Activated naive CD4-positive, alpha-beta T cell treated with anti-CD3 and anti-CD28 coated beads for 36 hours (primary cell): ENCODE results near the gene WIPF3. TPM values are rescaled to one million over a fixed set of nuclear protein-coding genes. Genes with fewer than 3 reads are reported as not detected.
"Not testable (repeated sequence)": the region's sequence is repeated elsewhere in the genome, so short reads cannot be mapped to it uniquely, and the experiment has no call there.

Experiments used
- CTCF ChIA-PET: fragments of 350-600 bp; sonication (Branson Sonifier 250); formaldehyde crosslinking; loops from one replicate; lab custom pipeline; 2021; ENCODE audit warnings: antibody characterized with exemption; lab: Charles Lee
- DNase-seq: peaks from one replicate; pipeline ENCODE4 v3.0.0-alpha.2; 2020
- H3K27ac Mint-ChIP-seq: one replicate; pipeline ENCODE4 v1.8.0; 2021; ENCODE audit warnings: mild to moderate bottlenecking, mixed read lengths
- H3K27me3 Mint-ChIP-seq: one replicate; pipeline ENCODE4 v1.8.0; 2021; ENCODE audit warnings: low read depth, mixed read lengths
- H3K36me3 Mint-ChIP-seq: one replicate; pipeline ENCODE4 v1.8.0; 2021; ENCODE audit warnings: low read depth, mixed read lengths
- H3K4me1 Mint-ChIP-seq: one replicate; pipeline ENCODE4 v1.8.0; 2021; ENCODE audit warnings: low read depth, mixed read lengths
- H3K4me3 Mint-ChIP-seq: one replicate; pipeline ENCODE4 v1.8.0; 2021; ENCODE audit warnings: mild to moderate bottlenecking, moderate library complexity, mixed read lengths
- H3K9me3 Mint-ChIP-seq: one replicate; pipeline ENCODE4 v1.8.0; 2021; ENCODE audit warnings: mixed read lengths
- intact Hi-C: fragments of 100-400 bp; cut with micrococcal nuclease; formaldehyde crosslinking; loops from one replicate; pipeline ENCODE4 v1.15.1; 2023
- total RNA-seq, 2 experiments: library from RNA; stranded (reverse); gene quantifications; one replicate each; pipeline ENCODE4 v1.2.3, GENCODE V29; 2021

The WIPF3 gene
- total RNA-seq, 2 experiments from 2014 or later = not detected

DNA sequence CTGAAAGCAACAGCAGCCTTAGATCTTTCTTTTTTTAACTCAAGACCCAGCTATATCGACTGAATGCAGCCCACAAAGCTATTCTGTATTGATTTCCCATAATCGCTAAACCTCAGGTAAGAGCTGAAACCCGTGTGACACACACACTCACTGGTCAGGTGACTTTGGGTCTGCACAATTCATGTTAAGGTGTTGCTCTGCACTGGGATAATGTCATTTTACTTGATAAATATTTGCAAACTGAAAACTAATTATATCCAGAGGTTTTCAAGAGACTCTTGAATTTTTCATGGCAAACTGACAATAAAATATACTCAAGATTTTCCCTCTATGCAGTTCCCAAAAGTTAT, 150.2 kb downstream of the WIPF3 start:
- intact Hi-C loops = no loop called here
- no peaks in the 10 kb centered on the region for H3K36me3 Mint-ChIP-seq
- H3K9me3 Mint-ChIP-seq = no peaks in the 10 kb centered on the region
- DNase-seq = no peak
- no peak overlapping the region for H3K4me3 Mint-ChIP-seq
- peaks cover 2% of the 10 kb centered on the region for H3K27me3 Mint-ChIP-seq
- H3K27ac Mint-ChIP-seq = no peak overlapping the region
- peaks cover 10% of the 10 kb centered on the region for H3K4me1 Mint-ChIP-seq
- CTCF ChIA-PET = interaction anchor here (1.8 kb wide), 1 partner anchor 106 kb away, joined by 4 read pairs; no protein-coding TSS in a partner anchor

DNA sequence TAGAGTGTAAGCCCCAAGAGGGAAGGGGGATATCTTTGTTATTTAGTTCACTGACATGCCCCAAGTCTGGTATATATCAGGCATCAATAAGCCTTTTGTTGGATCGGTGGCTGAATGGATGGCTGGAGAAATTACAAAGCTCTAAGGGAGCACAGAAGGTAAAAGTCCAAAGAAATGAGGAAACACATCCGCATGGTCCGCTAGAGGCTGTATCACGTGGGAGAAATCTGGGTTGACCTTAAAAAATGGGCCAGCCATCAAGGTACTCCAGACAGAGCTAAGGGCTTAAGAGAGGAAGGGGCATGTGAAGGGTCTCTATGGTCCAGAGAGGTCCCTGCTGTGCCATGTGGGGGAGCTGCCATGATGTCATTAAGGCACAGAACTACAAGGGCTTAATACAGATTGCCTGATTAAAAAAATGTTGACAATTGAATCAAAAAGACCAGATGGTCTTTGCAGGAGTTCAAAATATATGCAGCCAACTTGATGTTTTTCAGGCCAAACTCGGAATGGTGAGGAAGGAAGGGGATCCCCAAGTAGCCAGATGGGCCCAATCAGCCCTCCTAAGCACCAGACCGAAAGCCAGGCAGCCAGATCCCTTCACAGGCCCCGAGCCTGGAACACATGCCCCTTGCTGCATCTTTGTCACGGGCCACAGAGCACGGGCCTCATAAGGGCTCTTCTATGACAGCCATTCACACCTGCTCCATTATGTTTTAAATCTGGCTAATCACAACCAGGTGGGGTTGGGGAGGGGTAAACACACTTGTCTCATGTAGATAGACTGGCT, 151.4 kb downstream of the WIPF3 start:
- CTCF ChIA-PET = no interaction called here
- peaks cover 2% of the 10 kb centered on the region for H3K27me3 Mint-ChIP-seq
- H3K27ac Mint-ChIP-seq = no peak overlapping the region
- intact Hi-C loops = no loop called here
- H3K4me3 Mint-ChIP-seq = no peak overlapping the region
- H3K4me1 Mint-ChIP-seq = peaks cover 10% of the 10 kb centered on the region
- DNase-seq = no peak
- no peaks in the 10 kb centered on the region for H3K9me3 Mint-ChIP-seq
- H3K36me3 Mint-ChIP-seq = no peaks in the 10 kb centered on the region

DNA sequence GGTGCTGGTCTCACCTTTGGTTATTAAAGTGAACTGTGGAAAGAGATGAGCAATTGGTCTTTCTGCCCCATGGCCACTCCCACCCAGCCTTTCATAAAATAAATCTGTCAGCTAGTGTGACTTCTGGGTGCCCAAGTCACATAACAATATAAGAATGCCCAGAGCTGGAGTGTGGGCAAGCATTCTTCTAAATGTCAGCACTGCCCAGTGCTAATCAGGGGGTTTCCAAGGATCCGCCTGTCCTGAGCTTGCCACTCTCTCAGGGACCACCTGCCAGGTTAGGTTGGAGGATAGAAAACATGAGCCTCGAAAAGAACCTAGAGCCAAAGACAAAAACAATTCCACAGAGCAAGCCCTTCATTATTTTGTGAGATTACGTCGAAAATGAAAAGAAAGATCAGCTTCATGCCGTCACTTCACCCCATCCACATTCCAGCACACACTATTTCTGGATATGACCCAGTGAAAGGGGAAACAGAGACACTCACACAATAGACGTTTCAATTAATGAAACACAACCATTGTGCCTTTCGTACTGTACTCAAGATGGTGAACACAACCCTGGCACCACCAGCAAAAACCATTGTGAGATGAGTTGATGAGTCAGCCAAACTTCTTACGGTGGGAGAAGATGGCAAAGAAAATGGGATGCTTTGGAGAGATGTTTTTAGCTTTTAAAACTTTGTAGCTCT, 152.5 kb downstream of the WIPF3 start:
- intact Hi-C loops = no loop called here
- Mint-ChIP-seq H3K27ac (no peak overlapping the region), H3K9me3 (no peaks in the 10 kb centered on the region), H3K36me3 (no peaks in the 10 kb centered on the region), H3K4me1 (peaks cover 10% of the 10 kb centered on the region), H3K27me3 (peaks cover 2% of the 10 kb centered on the region), H3K4me3 (no peak overlapping the region)
- CTCF ChIA-PET = interaction anchor here (1.3 kb wide), 1 partner anchor 117 kb away, joined by 4 read pairs; no protein-coding TSS in a partner anchor
- DNase-seq = no peak

DNA sequence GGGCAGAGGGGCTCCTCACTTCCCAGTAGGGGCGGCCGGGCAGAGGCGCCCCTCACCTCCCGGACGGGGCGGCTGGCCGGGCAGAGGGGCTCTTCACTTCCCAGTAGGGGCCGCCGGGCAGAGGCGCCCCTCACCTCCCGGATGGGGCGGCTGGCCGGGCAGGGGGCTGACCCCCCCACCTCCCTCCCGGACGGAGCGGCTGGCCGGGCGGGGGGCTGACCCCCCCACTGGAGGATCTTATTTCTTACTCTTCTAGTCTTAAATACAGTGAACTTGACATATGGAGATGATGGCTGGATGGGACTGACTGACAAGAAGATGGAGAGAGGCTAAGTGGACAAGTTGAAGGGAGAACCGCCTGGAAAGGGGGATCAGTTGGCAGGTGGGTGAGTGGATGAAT, 155.3 kb downstream of the WIPF3 start:
- intact Hi-C loops, H3K4me1 Mint-ChIP-seq, H3K9me3 Mint-ChIP-seq, H3K27ac Mint-ChIP-seq, H3K27me3 Mint-ChIP-seq, H3K4me3 Mint-ChIP-seq, CTCF ChIA-PET, H3K36me3 Mint-ChIP-seq, DNase-seq: not testable (repeated sequence)

DNA sequence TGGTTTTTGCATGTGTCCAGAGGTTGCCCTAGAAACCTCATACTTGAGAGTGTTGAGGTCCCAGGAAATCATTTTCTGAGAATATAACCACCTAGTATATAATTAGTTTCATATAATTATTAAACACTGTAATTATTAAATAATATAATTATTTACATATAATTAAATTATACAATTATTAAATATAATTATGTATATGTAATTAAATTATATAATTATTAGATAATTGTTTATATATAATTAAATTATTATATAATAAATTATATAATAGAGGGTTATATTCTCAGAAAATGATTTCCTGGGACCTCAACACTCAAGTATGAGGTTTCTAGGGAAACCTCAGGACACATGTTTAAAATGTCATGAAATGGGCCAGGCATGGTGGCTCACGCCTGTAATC, 155.7 kb downstream of the WIPF3 start:
- Mint-ChIP-seq H3K9me3 (no peaks in the 10 kb centered on the region), H3K4me3 (no peak overlapping the region), H3K4me1 (no peaks in the 10 kb centered on the region), H3K27ac (no peak overlapping the region), H3K36me3 (no peaks in the 10 kb centered on the region), H3K27me3 (peaks cover 2% of the 10 kb centered on the region)
- intact Hi-C loops = no loop called here
- CTCF ChIA-PET = no interaction called here
- no peak for DNase-seq

DNA sequence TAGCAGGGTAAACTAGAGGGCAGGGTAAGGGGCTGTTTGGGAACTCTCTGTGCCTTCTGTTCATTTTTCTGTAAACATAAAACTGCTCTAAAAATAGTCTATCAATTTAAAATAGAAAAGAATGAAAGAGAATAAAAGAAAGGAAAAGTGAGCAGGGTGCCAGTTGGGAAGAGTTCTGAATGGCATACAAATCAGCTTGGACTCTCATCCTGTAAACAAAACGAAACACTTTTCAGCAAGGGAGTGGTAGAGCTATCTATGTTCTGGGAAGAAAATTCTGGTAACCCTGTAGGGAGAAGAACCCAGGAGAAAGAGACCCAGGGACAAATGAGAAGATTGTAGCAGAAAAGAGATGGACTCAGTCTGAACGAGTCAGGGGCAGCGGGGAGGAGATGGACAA, 158.7 kb downstream of the WIPF3 start:
- Mint-ChIP-seq H3K36me3 (no peaks in the 10 kb centered on the region), H3K27ac (no peak overlapping the region), H3K27me3 (no peaks in the 10 kb centered on the region), H3K9me3 (no peaks in the 10 kb centered on the region), H3K4me1 (no peaks in the 10 kb centered on the region), H3K4me3 (no peak overlapping the region)
- DNase-seq = no peak
- CTCF ChIA-PET = no interaction called here
- intact Hi-C loops = no loop called here

Other genes with a start within 250 kb of the WIPF3 start
- not detected for gene PRR15, start 242.7 kb upstream of the WIPF3 start, total RNA-seq
- gene SCRN1, start 183.3 kb downstream of the WIPF3 start, total RNA-seq = 1 to 10 TPM; 1.6 to 2.4 TPM
- 1 to 10 TPM; 4.7 to 5.2 TPM for gene FKBP14, start 220.2 kb downstream of the WIPF3 start, total RNA-seq
- gene PLEKHA8, start 221.9 kb downstream of the WIPF3 start, total RNA-seq = 10 to 100 TPM in 1 of 2 experiments, 1 to 10 TPM in 1; 8.7 to 10.1 TPM